ENCODE measurements around the gene CNN2.
"Not testable (repeated sequence)": the region's sequence is repeated elsewhere in the genome, so short reads cannot be mapped to it uniquely, and the experiment has no call there.

CNN2 gene

DNA sequence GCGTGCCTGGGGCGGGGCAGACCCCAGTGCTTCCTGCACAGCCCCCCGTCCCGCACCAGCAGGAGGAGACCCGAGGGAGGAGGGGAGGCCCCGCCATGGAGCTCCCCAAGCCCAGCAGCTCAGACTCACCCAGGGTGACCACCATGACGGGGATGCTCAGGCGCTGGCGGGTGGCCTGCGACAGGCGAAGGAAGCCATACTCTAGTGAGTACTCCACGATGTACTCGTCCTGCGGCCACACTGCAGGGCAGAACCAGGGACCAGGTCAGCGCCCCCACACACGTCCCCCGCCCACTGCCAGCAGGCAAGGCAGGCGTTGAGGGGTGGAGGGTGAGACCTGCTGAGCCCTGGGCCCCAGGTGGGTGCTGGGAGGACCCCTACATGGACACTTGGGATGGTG is 14.1 kb upstream of the CNN2 start:
- FAIRE-seq, result no peak

DNA sequence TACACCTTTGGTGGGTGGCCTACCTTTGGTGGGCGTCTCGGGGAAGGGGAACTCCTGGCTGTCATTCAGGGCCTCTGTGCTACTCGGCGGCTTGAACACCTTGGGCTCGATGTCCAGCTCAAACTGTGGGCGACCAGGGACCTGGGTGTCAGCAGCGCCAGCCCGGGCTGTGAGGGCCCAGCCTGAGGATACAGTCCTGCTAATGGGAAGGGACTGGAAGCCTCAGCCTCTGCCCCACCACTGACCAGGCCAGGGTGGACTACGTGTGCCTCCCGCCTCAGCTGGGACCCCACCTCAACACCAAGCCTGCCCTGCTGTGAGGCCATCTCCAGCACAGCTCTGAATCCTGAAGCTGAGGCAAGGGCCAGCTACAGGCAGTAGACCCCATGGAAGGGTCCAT is 13.2 kb upstream of the CNN2 start:
- FAIRE-seq, result no peak

DNA sequence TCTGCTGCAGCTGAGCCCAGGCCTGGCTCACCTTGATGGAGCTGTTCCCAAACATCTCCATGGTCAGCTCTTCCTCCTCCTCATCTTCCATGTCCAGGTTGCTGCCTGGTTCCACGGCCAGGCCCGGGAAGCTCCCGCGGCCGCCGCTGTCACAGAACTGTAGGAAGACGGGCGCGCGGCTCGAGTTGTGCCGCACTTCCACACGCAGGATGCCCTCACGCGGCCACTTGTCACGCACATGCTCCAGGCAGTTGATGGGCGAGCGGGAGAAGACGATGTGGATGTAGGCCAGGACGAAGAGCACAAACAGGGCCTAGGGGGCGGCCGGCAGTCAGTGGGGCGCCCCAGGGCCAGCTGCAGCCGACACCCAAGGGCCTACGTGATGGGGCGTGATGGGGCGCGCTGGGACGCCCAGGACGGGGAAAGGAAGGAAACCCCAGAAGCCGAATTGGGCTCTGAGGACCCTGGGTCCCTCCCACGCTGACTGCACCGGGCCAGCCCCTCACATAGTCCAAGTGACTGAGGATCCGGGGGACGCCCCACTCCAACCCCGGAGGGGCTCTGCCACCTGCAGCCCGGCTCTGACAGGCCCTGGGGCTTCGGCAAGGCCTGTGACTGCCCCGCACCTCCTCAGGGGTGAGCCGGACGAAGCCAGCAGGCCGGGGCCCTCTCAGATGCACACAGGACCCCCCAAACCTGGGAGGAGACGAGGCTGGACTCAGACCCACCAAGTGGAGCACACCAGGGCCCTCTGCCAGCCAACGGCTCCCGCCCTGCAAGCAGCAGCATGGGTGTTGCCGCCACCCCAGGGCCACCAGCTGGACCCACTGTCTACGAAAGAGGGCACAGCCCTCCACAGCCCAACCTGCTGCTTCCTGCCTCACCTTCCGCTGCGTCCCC is 12.0 kb upstream of the CNN2 start:
- FAIRE-seq, result no peak

DNA sequence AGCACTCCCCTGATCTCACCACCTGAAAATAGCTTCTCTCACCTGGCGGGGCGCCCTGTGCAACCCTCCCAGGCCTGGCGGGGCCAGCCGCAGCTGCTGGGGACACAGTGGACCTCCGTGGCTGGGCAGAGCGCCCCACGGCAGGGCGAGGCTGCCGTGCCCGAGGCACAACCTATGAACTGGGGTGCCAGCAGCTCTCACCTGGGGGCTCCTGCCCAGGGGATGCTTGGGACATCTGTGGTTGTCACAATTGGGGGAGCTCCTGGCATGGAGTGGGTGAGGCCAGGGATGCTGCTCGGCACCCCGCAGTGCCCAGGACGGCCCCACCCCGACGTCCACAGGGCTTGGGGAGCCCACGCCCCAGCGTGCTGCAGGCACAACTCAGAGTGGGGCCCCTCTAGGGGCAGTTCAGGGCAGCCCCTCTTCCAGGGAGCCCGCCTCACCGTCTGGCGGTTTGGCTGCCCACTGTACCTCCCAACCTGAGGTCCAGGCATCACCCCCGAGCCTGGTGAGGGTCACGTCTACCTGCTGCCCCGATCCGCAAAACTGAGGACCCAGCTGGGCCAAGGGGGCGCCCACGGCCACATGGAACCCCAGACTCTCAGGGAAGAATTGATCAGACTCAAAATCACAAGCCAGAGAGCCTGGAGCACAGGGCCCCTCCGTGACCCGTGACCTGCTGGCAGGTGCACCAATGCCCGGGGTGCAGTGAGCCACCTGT is 11.2 kb upstream of the CNN2 start:
- FAIRE-seq, result no peak

DNA sequence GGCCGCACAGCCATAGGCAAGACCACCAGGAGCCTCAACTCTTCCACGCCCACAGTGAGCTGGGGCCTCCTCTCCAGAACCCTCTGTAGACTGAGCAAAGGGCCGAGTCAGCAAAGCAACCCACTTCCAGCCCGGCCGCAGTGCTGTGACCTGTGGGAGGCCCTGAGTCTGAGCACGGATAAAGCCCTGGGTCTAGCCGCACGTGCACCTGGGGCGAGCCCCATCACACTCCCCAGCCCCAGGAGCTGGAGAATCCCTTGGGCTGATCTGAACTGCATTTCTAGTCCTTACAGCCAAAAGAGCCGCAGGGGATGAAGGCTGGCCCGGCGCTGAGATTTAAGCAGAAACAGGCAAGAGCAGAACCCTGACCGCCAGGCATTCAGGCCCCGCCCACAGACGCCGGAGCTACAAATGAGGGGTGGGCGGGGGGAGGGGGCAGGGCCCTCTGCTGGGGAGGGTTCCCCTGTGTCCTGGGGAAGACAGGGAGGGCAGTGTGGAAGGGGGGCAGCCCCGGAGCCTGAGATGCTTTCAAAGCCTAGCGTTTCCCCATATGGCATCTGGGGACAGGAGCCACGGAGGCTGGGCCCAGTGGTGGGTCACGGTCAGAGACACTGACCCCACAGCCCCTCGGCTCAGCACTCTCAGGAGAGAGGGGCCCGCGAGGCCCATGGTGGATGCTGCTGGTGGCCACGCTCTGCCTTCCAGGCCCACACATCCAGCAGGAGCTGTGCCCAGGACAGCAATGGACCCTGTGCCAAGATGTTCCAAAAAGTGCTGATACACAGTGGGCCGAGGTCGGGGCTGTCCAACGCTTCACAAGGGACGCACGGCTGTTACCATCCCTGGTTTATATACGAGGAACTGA is 10.4 kb upstream of the CNN2 start:
- no peak for FAIRE-seq

DNA sequence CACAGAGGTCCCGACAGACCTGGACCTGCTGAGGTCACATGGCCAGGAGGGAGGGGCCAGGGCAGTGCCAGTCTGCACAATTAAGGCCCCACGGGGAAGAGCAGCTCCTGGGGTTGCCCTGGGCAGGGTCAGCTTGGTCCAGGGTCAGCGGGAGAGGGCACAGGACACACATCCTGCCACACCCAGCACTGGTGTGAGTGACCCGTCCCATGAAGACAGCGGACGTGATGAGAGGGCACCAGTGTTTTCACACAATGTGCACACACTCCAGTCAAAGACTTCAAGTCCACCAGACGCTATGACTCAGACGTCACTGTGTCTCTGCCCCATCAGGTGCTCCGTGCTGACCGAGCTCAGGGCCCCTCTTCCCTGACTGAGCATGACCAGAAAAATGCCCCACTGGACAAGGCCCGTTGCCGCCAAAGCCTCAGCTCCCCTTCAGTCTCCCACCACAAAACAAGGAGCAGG is 9.7 kb upstream of the CNN2 start:
- no peak for FAIRE-seq

DNA sequence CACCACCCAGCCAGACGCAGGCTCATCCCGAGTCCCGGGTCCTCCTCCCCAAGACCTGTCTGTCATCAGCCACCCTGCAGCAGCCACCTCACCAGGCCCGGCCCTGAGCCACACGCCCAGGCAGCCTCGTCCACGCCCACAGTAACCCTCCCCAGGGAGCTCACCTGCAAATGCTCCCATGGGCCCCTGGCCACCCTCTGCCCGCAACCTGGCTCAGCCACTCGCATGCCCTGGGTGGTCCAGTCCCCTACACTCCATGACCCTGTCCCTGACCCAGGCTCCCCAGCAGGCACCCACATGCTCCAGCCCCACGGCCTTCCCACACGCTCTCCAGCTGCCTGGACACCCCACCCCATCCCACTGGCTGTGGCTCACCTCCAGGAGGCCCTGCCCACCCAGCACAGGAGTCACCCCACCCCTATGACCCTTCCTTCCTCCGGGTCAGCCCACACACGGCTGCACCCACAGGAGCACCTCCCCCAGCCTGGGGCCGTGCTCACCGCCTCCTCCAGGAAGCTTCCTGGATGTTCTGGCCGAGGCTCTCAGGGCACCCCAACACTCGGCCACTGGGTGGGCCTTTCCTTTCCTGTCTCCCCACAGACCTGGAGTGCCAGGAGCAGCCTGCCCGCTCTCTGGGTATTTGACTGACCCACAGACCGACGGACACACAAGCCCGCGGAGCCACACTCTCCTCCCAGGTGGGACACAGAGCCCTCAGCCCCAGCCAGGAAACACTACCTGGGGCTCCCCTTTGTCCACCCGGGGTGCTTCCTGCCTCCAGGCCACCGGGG is 9.1 kb upstream of the CNN2 start:
- FAIRE-seq, result no peak

DNA sequence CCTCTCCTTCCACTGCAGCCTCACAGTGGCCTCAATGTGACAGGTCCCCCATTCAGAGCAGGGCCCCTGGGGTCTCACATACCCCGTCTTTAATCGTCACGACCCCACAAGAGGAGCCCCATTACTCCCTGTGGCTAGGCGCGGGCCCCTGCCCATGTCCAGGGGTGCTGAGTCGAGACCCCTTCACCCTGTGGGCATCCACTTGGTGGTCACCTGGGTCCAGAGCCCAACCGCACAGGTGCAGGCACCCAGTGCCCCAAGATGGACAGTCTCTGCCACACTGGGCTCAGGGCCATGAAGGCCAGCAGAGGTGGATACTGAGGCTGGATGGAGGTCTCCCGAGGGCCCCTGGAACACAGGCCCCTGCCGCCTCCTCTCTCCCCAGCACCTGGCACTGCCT is 8.5 kb upstream of the CNN2 start:
- FAIRE-seq, result no peak

DNA sequence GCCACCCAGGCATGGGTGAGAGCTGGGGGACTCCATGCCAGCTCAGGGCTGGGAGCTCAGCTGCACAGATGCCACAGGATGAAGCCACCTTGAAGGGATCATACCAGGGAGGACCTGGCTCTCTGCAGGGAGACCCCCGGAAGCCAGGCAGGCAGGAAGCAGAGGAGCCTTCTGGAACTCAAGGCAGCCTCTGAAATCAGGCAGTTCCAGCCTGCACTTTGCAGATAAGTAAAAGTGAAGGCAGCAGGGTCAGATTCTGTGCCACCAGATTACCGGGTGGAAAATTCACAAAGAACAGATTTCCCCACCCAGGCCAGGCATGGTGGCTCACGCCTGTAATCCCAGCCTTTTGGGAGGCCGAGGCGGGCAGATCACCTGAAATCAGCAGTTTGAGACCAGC is 8.0 kb upstream of the CNN2 start:
- no peak for FAIRE-seq

DNA sequence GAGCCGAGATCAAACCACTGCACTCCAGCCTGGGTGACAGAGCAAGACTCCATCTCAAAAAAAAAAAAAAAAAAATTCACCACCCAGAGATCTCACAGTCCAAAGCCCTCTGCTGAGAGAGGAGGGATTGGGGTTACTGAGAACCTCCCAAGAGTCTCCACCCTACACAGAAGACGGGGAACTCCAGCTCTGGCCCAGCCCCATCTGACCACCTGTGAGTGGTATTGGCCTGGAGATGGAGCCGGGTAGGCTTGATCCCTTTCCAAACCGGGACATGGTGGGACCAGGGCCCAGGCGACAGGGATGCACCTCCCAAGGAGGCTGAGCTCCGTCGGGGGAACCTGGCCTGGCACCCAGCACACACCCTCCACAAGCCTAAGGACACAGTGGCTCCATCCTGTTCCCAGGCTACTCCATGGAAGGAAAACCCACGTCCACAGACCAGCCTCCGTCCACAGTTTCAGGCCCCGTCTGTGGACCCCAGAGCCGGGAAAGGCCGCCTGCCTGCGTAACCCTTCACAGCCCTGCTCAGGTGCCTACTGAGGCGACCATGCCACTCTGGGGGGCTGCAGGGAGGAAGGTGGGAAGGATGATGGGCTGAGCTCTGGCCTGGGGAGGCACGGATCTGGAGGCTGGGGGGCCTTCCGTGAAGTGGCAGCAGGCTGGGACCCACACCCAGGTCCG is 7.3 kb upstream of the CNN2 start:
- FAIRE-seq, result no peak

DNA sequence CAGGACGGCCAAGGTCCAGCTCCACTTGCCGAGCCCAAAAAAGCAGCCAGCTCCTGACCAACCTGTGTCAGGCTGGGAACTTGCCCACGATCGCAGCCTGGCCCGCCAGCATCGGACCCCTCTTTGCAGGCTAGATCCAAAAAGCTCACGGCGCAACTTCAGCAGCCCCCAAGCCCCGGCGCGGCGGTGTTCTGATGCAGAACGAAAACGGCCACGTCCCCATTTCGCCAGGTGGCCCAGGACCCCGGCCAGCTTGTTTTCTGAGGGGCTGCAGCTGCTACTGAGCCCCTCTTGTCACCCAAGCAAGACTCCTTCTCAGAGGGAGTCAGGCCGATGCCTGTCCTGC is 6.8 kb upstream of the CNN2 start:
- no peak for FAIRE-seq

DNA sequence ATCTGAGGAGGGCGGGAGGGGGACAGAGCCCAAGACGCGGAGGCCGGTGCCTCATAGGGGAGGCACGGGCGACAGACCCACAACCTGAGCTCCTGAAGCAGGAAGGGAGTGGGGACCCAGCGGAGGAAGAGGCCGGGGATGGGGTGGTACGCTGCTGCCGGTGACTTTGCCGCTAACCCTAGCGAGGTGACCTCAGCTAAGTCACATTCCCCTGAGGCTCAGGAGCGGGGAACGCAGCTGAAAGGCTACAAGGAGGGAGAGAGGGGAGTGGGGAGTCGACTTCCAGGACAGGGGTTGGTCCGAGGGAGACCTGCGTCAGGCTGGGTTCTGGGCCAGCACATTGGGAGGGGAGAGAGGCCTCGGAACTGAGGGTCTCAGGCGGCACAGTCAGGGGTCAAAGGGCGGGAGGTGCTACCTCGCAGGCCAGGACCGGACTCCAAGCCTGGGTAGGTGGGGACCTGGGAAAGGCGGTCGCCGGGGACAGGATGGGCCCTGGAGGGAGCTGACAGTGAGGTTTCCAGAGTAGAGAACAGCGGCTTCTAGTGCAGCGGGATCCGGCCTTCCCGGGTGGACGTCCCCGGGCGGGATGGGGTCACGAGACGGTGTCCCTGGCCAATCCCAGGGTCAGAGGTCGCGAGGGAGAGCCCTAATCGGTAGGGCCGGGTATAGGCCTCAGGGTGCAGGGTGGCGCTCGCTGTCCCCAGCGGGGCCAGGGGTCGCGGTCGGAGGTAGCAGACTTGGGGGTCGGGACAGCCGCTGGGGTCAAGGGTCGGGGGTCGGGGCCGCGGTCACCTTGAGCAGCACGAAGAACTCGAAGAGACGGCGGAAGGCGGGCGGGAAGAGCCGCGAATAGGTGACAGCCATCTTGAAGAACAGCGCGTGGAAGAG is 6.2 kb upstream of the CNN2 start:
- FAIRE-seq, result no peak

DNA sequence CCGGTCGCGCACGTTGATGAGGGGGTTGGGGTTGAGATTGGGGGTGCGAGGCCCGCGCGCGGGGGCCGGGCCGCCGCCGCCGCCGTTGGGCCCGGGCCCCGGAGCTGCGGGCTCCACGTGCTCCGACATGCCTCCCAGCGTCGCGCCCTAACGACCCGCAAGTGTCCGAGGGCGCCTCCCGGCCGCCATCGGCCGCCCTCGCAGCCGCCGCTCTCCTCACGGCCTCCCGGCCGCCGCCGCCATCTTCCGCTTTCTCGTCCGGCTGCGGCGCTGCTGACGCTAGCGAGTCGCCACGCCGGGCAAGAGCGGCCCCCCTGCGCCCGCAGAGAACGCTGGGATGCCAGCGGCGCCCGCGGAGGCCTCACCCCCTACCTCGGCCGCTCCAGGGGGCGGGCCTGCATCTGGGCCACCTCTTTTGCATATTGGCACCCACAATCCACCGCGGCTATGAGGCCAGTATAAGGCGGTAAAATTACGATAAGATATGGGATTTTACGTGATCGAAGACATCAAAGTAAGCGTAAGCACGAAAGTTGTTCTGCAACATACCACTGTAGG is 5.5 kb upstream of the CNN2 start, which contains the start of gene TMEM259:
TMEM259 (minus strand) TSS at position 256 of the 558 bp plus-strand sequence; CDS start at position 129, 127 bp downstream.
- peak; percentile 10 for FAIRE-seq

DNA sequence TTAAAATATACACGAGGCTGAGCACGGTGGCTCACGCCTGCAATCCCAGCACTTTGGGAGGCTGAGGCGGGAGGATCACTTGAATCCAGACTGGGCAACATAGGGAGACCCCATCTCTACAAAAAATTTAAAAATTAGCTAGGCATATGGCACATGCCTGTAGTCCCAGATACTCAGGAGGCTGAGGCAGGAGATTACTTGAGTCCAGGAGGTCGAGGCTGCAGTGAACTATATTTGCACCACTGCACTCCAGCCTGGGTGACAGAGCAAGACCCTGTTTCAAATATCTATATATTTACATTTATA is 2.6 kb upstream of the CNN2 start:
- FAIRE-seq, result not testable (repeated sequence)

DNA sequence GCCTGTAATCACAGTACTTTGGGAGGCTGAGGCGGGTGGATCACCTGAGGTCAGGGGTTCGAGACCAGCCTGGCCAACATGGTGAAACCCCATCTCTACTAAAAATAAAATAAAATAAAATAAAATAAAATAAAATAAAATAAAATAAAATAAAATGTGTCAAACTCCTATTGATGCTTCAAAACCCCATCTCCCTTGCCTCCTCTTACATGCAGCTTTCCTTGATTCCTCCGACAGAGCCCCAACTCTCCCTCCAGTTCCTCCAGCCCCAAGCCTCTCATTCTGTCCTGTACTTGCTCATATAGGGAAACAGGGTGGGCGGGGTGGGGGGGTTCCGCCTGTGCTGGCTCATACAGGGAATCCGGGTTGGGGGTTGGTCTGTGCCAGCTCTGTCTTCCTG is 1.3 kb upstream of the CNN2 start:
- not testable (repeated sequence) for FAIRE-seq

DNA sequence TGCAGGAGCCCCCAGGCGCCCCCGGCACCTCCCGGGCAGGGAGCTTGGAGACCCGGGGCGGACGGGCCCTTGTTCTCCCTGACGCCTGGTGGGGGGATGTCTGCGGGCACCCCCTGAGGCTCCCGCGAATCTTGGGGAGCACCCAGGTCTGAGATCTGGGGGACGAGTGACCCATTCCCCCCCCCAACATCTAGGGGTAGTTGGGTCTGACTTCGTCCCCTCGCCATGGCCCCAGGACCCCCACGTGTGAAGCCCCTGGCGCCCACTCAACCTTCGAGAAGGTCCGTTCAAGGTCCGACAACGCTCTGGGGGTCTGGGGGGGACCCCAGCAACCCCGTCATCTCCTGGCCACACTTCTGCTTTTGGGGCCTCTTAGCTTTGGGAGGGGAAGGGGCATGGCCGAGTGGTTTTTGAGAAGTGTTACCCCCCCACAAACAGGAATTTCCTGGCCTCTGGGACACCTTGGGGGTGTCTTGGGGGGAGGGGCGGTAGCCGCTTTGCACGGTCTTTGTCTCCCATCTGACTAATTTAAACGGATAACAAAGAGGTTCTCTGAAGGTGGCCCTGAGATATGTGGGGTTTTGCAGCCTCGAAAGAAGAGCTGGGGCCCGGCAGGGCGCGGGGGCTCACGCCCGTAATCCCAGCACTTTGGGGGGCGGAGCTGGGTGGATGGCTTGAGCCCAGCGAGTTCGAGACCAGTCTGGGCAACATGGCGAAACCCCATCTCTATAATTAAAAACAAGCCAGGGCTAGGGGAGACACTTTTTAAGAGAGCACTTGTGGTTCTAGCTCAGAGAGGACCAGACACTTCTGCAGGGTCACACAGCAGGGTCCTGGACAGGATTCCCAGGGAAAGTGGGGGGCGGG is 608 bp downstream of the CNN2 start:
- no peak for FAIRE-seq

DNA sequence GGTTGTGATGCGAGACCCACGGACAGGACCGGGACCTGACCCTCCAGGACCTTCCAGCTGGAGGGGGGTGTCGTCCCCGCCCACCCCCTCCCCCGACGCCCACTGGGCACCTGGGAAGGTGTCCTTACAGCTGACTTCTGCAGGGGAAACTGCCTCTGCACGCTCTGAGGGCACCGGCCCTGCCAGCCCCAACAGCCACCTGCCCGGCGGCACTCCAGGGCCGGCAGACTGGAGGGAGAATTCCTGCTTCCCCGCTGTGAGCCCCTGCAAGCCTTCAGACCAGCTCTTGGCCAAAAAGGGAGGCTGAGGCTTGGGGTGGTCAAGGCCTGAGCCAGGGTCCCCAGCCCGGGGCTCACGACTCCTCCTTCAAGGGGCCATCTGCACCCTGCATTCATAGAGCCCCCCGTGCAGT is 1.2 kb downstream of the CNN2 start:
- FAIRE-seq, result no peak

DNA sequence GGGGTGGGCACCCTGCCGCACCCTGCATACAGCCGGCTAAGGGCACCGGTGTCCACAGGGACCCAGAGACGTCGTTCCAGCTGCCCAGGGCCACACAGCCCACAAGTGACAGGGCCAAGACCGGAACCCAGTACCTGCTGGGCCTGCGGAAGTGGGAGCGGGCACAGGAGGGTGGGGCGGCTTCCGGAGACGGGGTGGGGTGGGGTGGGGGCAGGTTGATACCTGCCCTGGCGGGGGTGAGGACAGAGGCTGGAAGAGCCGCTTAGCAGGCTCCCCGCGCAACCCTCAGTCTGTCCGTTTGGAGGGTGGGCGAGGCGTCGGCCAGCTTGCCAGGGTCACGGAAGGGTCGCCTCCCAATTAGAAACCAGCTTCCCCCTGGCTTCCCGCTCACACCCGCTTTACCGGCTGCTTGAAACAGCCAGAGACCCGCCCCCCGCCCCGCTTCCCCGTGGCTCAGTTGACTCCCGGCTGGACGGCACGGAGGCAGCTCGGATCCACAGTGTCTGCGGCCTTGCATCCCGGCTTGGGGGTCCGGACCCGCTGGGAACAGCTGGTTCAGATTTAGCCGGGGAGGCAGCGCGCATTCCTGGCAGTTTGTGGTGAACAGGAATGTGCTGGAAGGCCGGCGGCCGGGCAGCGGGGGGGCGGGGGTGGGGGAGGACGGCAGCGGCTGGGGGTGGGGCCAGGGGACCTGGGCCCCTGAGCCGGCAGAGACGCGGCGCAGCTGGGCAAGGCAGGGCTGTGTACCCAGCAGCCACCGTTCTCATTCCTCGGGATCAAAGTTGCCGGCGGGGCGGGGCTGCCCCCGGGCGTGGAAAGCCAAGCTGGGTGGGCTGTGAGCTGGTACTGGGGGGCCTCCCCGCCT is 1.9 kb downstream of the CNN2 start:
- FAIRE-seq, result no peak

Measured in colon (tissue), 2 donors.